ENCODE data around the gene BID. TPM values are rescaled to one million over a fixed set of nuclear protein-coding genes. Genes with fewer than 3 reads are reported as not detected.

BID gene
- total RNA-seq (2014; rRNA removed; shearing (Covaris generic)) (59.9 and 87.8 TPM in 2 replicates), total RNA-seq (2022) (51.9 and 60.3 TPM in 2 replicates), Bru-seq, nascent RNA (percentile 62 among the genes with signal in this experiment), BruChase-seq, experiment 1, labeled RNA remaining after a 6-hour chase (percentile 75 among the genes with signal in this experiment), BruChase-seq, experiment 2, labeled RNA remaining after a 2-hour chase (percentile 73 among the genes with signal in this experiment)
- long read RNA-seq, transcript BID-203 (4 exons, 1,879 nt) = minor isoform, 15 of 127 reads
- long read RNA-seq, transcript BID-215 (6 exons, 2,199 nt) = major isoform, 91 of 127 reads
- long read RNA-seq, transcript BID-204 (5 exons, 2,129 nt) = minor isoform, 12 of 127 reads
- long read RNA-seq, partial matches to known transcripts = 3 of 127 reads
- long read RNA-seq, other reads (novel, unspliced or antisense) = 3 of 127 reads

DNA sequence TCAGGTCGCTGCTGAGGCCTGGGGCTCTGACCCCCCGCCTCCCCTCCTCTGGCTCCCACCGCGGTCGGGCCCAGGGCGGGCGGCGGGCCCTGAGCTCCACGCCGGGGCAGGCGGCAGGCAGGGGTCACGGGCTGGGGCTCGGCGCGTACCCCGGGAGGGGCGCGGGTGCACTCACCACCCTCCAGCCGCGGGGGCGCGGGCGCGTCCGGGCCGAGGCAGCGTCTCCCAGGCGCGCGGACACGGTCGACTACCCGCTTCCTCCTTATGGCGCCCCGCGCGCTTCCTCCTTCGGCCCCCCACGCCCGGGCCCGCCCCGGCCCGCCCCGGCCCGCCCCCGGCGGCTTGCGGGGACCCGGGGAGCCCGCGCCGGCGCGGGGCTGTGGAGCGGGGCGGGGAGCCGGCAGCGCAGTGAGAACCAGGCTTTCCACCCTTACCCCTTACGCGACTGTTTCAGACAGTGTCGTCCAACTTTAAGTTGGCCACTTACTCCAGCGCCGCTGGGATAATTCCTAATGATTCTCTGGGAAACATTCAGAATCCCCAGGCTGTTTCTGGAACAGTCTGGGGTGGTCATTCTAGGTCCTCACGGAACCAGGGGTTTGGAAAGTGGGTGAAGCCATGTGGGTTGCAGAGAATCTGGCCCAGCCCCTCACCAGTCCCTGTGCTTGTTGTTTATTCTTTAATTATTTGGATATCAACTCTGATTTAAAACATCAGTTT, at the start of gene BID:
Gene BID (minus strand): TSS at position 264 of the 720 bp plus-strand sequence. CDS start 24,353 bp downstream, outside the sequence.
- Histone ChIP-seq H3K9me3 (ENCODE audit: low read length) (no peaks in the 10 kb centered on the region), H3K27ac (ENCODE audit: low read depth, low read length, poor library complexity, severe bottlenecking) (peak within 1 kb of the TSS; percentile 79), H3K4me2 (ENCODE audit: low read length) (peak within 1 kb of the TSS; percentile 81), H3K9me2 (ENCODE audit: insufficient read depth, low read length) (no peaks in the 10 kb centered on the region), H4K20me1 (ENCODE audit: insufficient read depth, low read length) (peaks cover 20% of the 10 kb centered on the region), H3K4me3 (ENCODE audit: low read depth, low read length, poor library complexity, severe bottlenecking) (peak within 1 kb of the TSS; percentile 75), H2AFZ (ENCODE audit: low read length) (peak within 1 kb of the TSS; percentile 43; the same call in 1 of the 2 replicates), H3K79me2 (ENCODE audit: insufficient read depth, low read depth, low read length) (peaks cover 56% of the 10 kb centered on the region; the same call in 1 of the 2 replicates), H3K4me1 (ENCODE audit: insufficient read depth, low read length, poor library complexity, severe bottlenecking) (peaks cover 63% of the 10 kb centered on the region), H3K36me3 (ENCODE audit: insufficient read depth, low read length) (0 out of 2 replicates have a peak, but pooled peaks cover 4% of the 10 kb centered on the region)
- TF ChIP-seq EZH2phosphoT487 (IDR thresholded peaks at IDR 0.05; ENCODE audit: borderline replicate concordance, low read depth, low read length) = no peak
- TF ChIP-seq, protein P1, sequence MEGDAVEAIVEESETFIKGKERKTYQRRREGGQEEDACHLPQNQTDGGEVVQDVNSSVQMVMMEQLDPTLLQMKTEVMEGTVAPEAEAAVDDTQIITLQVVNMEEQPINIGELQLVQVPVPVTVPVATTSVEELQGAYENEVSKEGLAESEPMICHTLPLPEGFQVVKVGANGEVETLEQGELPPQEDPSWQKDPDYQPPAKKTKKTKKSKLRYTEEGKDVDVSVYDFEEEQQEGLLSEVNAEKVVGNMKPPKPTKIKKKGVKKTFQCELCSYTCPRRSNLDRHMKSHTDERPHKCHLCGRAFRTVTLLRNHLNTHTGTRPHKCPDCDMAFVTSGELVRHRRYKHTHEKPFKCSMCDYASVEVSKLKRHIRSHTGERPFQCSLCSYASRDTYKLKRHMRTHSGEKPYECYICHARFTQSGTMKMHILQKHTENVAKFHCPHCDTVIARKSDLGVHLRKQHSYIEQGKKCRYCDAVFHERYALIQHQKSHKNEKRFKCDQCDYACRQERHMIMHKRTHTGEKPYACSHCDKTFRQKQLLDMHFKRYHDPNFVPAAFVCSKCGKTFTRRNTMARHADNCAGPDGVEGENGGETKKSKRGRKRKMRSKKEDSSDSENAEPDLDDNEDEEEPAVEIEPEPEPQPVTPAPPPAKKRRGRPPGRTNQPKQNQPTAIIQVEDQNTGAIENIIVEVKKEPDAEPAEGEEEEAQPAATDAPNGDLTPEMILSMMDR (conservative IDR thresholded peaks at IDR 0.05; ENCODE audit: low read length) = no peak
- BruUV-seq (replicated peaks) = no TSS peak
- intact Hi-C loops (cut with micrococcal nuclease; ENCODE audit: unreplicated experiment) = loop anchor here (5.0 to 10.0 kb wide), 2 partner anchors 140 to 293 kb away; partner anchors contain the start of gene BCL2L13
- POLR2A ChIA-PET = interaction anchor here (0.5 to 2.5 kb wide), 4 partner anchors 21 to 33 kb away, joined by 3 to 8 read pairs (median 4); no protein-coding TSS in a partner anchor
- CTCF ChIA-PET (ENCODE audit: unreplicated experiment) = interaction anchor here (0.9 to 1.1 kb wide), 2 partner anchors 22 to 26 kb away, joined by 3 to 4 read pairs; no protein-coding TSS in a partner anchor
- DNase-seq (ENCODE audit: low spot score) = peak; percentile 81

DNA sequence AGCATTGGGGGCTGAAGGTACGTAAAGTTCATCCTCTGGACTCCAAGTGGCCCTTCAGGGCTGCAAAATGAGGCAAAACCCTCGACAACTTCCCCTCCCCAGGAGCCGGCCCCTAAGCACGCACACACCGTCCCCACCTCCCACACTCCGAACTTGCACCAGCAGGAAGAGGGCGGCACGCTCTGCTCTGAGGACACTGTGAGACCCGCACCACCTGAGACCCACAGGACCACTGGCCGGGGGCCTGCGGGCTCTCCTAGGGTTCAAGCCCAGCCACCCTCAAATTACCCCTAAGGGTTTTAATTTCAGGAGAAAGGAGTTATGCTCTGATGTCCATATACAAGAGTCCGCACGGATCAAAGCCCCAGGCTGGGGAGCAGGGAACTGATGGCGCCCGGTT, 49.7 kb upstream of the BID start:
- H3K9me3 ChIP-seq (ENCODE audit: low read length) = no peaks in the 10 kb centered on the region
- H3K4me2 ChIP-seq (ENCODE audit: low read length) = no peak overlapping the region
- TF ChIP-seq EZH2phosphoT487 (IDR thresholded peaks at IDR 0.05; ENCODE audit: borderline replicate concordance, low read depth, low read length) = no peak
- TF ChIP-seq, protein P1 (conservative IDR thresholded peaks at IDR 0.05; ENCODE audit: low read length) = no peak
- intact Hi-C loops (cut with micrococcal nuclease; ENCODE audit: unreplicated experiment) = no loop called here
- H3K27ac ChIP-seq (ENCODE audit: low read depth, low read length, poor library complexity, severe bottlenecking) = no peak overlapping the region
- no TSS peak for BruUV-seq (replicated peaks)
- no peak for DNase-seq (ENCODE audit: low spot score)
- H3K79me2 ChIP-seq (ENCODE audit: insufficient read depth, low read depth, low read length) = no peaks in the 10 kb centered on the region
- POLR2A ChIA-PET = no interaction called here
- H3K4me1 ChIP-seq (ENCODE audit: insufficient read depth, low read length, poor library complexity, severe bottlenecking) = no peaks in the 10 kb centered on the region
- H3K9me2 ChIP-seq (ENCODE audit: insufficient read depth, low read length) = no peaks in the 10 kb centered on the region
- CTCF ChIA-PET (ENCODE audit: unreplicated experiment) = no interaction called here
- no peak overlapping the region for H3K4me3 ChIP-seq (ENCODE audit: low read depth, low read length, poor library complexity, severe bottlenecking)
- peaks cover 93% of the 10 kb centered on the region for H3K36me3 ChIP-seq (ENCODE audit: insufficient read depth, low read length)
- no peak overlapping the region for H2AFZ ChIP-seq (ENCODE audit: low read length)
- no peaks in the 10 kb centered on the region; the same call in 1 of the 2 replicates for H4K20me1 ChIP-seq (ENCODE audit: insufficient read depth, low read length)

Data from OCI-LY7 (cell line).